ES-I3 (cell line): Measurements from ENCODE around the gene TMEM164.

ENCODE experiments used
- H3K36me3 ChIP-seq: 2 replicates; pipeline ENCODE4 v1.6.1; 2013; ENCODE audit warnings: mild to moderate bottlenecking, low read length, control low read depth, moderate library complexity; ENCODE audit not compliant: insufficient read depth
- H3K4me1 ChIP-seq: 2 replicates; pipeline ENCODE4 v1.6.1; 2013; ENCODE audit warnings: mild to moderate bottlenecking, control low read depth, low read length; ENCODE audit not compliant: insufficient read depth
- H3K9ac ChIP-seq: 2 replicates; pipeline ENCODE4 v1.6.1; 2013; ENCODE audit warnings: low read depth, mild to moderate bottlenecking, low read length, moderate library complexity
- H3K9me3 ChIP-seq: 2 replicates; pipeline ENCODE4 v1.6.1; 2013; ENCODE audit warnings: mild to moderate bottlenecking, low read length, moderate library complexity; ENCODE audit not compliant: control insufficient read depth, insufficient read depth

Gene TMEM164

GRCh38 chrX:110013968-110014367 lies 11.1 kb downstream of the TMEM164 start:
- H3K9ac ChIP-seq: no peak overlapping the region
- H3K9me3 ChIP-seq: no peaks in the 10 kb centered on the region
- H3K4me1 ChIP-seq: peaks cover 22% of the 10 kb centered on the region
- H3K36me3 ChIP-seq: no peaks in the 10 kb centered on the region

GRCh38 chrX:110015032-110015431 lies 12.1 kb downstream of the TMEM164 start:
- no peak overlapping the region for H3K9ac ChIP-seq
- peaks cover 20% of the 10 kb centered on the region for H3K4me1 ChIP-seq
- H3K9me3 ChIP-seq: no peaks in the 10 kb centered on the region
- no peaks in the 10 kb centered on the region for H3K36me3 ChIP-seq

- Histone ChIP-seq H3K9ac (no peak overlapping the region), H3K4me1 (peaks cover 13% of the 10 kb centered on the region), H3K36me3 (no peaks in the 10 kb centered on the region), H3K9me3 (no peaks in the 10 kb centered on the region)
Measured at GRCh38 chrX:110015915-110016314, 13.0 kb downstream of the TMEM164 start.

DNA sequence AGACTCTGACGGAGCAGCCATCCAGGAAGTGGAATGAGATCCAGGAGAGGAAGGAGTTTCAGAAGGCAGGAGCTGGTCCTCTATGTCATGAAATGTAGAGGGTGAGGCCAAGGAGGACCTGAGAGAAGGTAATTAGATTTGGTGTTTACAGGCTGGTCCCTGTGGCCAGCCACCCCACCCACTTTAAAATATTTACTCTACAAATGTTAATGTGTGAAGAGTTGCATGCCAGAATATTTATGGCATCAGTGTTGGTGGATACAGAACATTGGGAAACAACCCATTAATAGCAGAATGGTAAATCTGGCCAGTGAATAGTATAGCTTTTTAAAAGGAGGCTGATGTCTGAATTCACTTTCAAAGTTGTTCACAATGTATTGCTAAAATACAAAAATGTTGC lies 17.6 kb downstream of the TMEM164 start:
- Histone ChIP-seq H3K36me3 (no peaks in the 10 kb centered on the region), H3K9me3 (no peaks in the 10 kb centered on the region), H3K4me1 (peaks cover 12% of the 10 kb centered on the region), H3K9ac (no peak overlapping the region)

GRCh38 chrX:110021258-110022022 lies 18.5 kb downstream of the TMEM164 start:
- peaks cover 13% of the 10 kb centered on the region for H3K4me1 ChIP-seq
- no peaks in the 10 kb centered on the region for H3K36me3 ChIP-seq
- no peak overlapping the region for H3K9ac ChIP-seq

GRCh38 chrX:110022599-110023448 lies 19.9 kb downstream of the TMEM164 start:
- Histone ChIP-seq H3K36me3 (no peaks in the 10 kb centered on the region), H3K9me3 (no peaks in the 10 kb centered on the region), H3K4me1 (peaks cover 20% of the 10 kb centered on the region), H3K9ac (no peak overlapping the region)

More at GRCh38 chrX:110021258-110022022, 18.5 kb downstream of the TMEM164 start:
- H3K9me3 ChIP-seq: no peaks in the 10 kb centered on the region

- no peak overlapping the region for H3K9ac ChIP-seq
Measured at GRCh38 chrX:110025395-110025794, 22.5 kb downstream of the TMEM164 start.

DNA sequence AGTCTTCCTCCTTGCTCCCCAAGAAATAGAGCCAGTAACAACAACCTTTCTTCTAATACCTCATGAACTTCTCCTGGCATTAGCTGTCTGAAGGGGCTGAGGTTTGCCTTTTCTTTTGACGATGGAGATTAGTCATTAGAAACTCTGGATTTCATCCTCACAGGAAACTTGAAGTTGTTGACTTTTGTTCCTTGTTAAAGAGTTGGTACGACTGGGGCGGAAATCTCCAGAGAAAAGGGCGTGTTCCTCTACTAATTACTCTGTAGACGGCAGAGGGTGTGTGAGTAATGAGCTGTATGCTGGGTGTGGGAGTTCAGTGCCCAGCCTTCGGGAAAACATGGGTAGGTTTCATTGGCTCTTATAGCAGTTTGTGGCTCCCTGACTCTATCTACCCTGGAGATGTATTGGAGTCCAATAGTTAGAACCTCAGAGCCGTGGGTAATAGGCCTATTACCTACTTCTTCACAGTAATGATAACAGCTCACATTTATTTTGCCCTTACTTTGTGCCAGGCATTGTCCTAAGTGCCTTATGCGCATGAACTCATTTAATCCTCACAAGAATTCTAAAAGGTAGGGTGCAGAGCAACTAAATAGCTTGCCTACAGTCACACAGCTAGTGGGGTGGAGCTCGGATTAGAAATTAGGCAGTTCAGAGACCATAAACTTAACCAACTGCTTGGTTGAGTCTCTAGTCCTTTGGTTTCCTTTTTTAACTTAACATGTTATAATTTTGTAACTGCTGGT lies 23.4 kb downstream of the TMEM164 start:
- Histone ChIP-seq H3K9me3 (no peaks in the 10 kb centered on the region), H3K9ac (no peak overlapping the region), H3K4me1 (peaks cover 26% of the 10 kb centered on the region), H3K36me3 (no peaks in the 10 kb centered on the region)

More at GRCh38 chrX:110025395-110025794, 22.5 kb downstream of the TMEM164 start:
- H3K4me1 ChIP-seq: peaks cover 26% of the 10 kb centered on the region
- H3K9me3 ChIP-seq: no peaks in the 10 kb centered on the region
- H3K36me3 ChIP-seq: no peaks in the 10 kb centered on the region

DNA sequence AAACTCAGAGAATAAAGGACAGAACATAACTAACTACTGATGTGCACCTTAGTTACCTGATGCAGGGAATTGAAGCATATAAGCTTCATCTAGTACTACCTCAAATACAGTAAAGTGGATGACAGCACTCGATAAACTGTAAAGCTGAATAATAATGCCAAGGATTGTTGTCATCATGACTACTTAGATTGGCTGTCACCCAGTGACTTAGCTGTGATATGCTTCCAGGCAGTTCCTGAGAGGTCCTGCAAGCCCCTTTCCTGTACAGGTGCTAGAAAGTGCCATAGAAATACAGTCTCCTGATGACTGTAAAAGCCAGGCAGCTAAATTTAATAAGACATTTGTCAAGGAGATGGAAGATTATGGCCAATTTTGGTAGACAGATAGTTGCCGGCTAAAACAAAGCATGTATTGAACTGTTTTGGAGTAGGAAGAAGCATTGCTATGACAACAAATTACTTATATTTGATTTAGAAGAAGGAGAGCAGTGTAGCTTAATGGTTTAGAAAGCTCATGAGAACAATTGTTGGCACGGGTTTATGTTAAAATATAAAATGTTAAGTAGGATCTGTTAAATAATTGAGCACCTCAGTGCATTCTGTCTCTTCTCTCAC lies 29.7 kb downstream of the TMEM164 start:
- H3K9me3 ChIP-seq: no peaks in the 10 kb centered on the region
- H3K36me3 ChIP-seq: no peaks in the 10 kb centered on the region
- H3K9ac ChIP-seq: no peak overlapping the region
- H3K4me1 ChIP-seq: peaks cover 9% of the 10 kb centered on the region; the same call in 1 of the 2 replicates

DNA sequence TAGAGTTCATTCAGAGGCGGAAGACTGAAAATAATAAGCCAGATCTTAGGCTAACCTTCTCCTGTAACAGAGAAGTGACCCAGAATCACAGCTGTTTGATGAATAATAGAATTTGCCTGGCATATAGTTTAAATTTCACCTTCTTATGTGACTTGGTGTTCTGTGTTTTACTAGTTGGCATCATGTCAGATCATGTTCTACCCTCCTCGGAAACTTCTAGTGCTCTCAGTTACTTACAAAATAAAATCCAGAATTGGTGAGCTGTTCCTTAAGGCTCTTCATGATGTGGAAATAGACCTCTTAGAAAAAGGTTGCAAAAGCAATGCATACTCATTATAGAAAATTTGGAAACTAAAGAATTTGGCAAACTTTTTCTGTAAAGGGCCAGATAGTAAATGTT lies 31.1 kb downstream of the TMEM164 start:
- Histone ChIP-seq H3K36me3 (no peaks in the 10 kb centered on the region), H3K9ac (no peak overlapping the region), H3K4me1 (peaks cover 6% of the 10 kb centered on the region; the same call in 1 of the 2 replicates), H3K9me3 (no peaks in the 10 kb centered on the region)

- Histone ChIP-seq H3K9me3 (no peaks in the 10 kb centered on the region), H3K36me3 (no peaks in the 10 kb centered on the region), H3K9ac (no peak overlapping the region), H3K4me1 (peaks cover 3% of the 10 kb centered on the region; the same call in 1 of the 2 replicates)
Measured at GRCh38 chrX:110036162-110037033, 33.5 kb downstream of the TMEM164 start.

- Histone ChIP-seq H3K9ac (no peak overlapping the region), H3K4me1 (peaks cover 3% of the 10 kb centered on the region; the same call in 1 of the 2 replicates), H3K36me3 (no peaks in the 10 kb centered on the region), H3K9me3 (no peaks in the 10 kb centered on the region)
Measured at GRCh38 chrX:110037178-110037577, 34.3 kb downstream of the TMEM164 start.

DNA sequence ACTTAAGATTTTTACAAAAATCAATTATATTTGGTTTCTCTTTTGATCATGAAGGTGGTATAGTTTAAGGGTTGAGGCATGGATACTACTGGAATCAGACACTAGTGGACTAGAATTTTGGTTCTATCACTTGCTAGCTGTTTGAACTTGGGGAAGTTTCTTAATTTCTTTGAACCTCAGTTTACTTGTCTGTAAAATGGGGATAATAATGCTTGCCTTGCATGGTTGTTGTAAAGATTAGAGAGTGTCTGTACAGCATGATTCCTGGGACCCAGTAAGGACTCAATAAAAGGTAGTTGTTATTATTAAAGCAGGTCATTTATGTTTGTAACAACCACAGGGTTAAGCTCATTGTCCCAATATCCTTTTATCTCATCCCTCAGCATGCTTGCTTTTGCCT lies 36.0 kb downstream of the TMEM164 start:
- Histone ChIP-seq H3K36me3 (no peaks in the 10 kb centered on the region), H3K4me1 (no peaks in the 10 kb centered on the region), H3K9ac (no peak overlapping the region), H3K9me3 (no peaks in the 10 kb centered on the region)
